ENCODE results near the gene NEGR1. TPM values are rescaled to one million over a fixed set of nuclear protein-coding genes. Genes with fewer than 3 reads are reported as not detected.
A peak's percentile ranks its signal among the peaks of the same experiment; 100 is the strongest.

Gene NEGR1
- total RNA-seq, 6 donors from 2014 or later = 3.1 to 14.7 (median 8.9) TPM

DNA sequence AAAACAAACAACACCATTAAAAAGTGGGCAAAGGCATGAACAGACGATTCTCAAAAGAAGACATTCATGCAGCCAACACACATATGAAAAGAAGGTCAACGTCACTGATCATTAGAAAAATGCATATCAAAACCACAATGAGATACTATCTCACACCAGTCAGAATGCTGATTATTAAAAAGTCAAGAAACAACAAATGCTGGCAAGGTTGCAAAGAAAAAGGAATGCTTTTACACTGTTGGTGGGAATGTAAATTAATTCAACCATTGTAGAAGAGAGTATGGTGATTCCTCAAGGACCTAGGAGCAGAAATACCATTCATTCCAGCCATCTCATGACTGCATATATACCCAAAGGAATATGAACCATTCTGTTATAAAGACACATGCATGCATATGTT is 419.6 kb downstream of the NEGR1 start:
- Histone ChIP-seq H3K27ac (no peak overlapping the region), H3K4me3 (no peak overlapping the region), H3K4me1 (no peaks in the 10 kb centered on the region), H3K9me3 (no peaks in the 10 kb centered on the region), H3K36me3 (no peaks in the 10 kb centered on the region), H3K27me3 (no peaks in the 10 kb centered on the region)
- WGBS, 2 donors = 70 to 91% methylated on average over 2 of the region's 2 CpGs
- no peak for DNase-seq
- no peak for ATAC-seq (ENCODE audit: low FRiP score in 2 of 2)
- no peak for TF ChIP-seq POLR2AphosphoS5 (IDR thresholded peaks at IDR 0.05)
- no peak for TF ChIP-seq POLR2A (IDR thresholded peaks at IDR 0.05)
- TF ChIP-seq, protein P1, sequence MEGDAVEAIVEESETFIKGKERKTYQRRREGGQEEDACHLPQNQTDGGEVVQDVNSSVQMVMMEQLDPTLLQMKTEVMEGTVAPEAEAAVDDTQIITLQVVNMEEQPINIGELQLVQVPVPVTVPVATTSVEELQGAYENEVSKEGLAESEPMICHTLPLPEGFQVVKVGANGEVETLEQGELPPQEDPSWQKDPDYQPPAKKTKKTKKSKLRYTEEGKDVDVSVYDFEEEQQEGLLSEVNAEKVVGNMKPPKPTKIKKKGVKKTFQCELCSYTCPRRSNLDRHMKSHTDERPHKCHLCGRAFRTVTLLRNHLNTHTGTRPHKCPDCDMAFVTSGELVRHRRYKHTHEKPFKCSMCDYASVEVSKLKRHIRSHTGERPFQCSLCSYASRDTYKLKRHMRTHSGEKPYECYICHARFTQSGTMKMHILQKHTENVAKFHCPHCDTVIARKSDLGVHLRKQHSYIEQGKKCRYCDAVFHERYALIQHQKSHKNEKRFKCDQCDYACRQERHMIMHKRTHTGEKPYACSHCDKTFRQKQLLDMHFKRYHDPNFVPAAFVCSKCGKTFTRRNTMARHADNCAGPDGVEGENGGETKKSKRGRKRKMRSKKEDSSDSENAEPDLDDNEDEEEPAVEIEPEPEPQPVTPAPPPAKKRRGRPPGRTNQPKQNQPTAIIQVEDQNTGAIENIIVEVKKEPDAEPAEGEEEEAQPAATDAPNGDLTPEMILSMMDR (IDR thresholded peaks at IDR 0.05) = no peak
- no peak for TF ChIP-seq EP300 (IDR thresholded peaks at IDR 0.05)

DNA sequence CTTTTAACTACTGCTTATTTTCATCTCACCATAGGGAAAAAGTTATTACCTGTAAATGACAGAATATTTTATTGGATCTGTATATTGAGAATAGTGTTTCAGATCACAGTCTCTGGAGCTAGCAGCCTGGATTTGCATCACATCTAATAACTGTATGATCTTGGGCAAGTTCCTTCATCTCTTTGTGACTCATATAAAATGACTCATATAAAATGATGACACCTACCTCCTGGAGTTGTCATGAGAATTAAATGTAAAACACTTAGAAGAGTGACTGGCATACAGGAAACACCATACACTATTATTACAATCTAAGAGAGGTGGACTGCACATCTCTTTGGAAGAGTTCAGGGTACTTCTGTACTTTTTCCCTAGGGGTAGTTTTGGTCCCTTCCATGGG is 421.3 kb downstream of the NEGR1 start:
- ATAC-seq (ENCODE audit: low FRiP score in 2 of 2) = peak in 1 of 2 donors; percentile 56
- Histone ChIP-seq H3K4me3 (no peak overlapping the region), H3K4me1 (no peaks in the 10 kb centered on the region), H3K27me3 (no peaks in the 10 kb centered on the region), H3K9me3 (no peaks in the 10 kb centered on the region), H3K36me3 (no peaks in the 10 kb centered on the region), H3K27ac (no peak overlapping the region)
- DNase-seq = no peak
- TF ChIP-seq, protein P1 (IDR thresholded peaks at IDR 0.05) = no peak

DNA sequence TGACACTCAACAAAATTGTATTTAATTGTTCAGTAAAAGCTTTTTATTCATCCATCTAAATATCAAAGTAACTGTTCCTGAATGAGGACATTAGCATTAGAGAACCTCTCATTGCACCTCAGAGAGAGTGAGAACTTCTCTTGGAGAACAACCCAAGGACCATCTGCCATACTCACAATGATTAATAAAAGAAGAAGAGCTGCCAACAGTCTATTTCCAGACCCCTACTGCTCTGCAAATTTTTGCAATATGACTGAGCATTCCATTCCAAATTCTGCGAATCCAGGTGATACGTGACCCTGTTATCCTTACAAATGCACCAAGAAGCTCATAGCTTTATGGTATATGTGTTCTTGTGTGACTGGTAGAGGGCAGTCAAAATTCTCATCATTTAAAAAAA is 422.5 kb downstream of the NEGR1 start:
- no peaks in the 10 kb centered on the region for H3K27me3 ChIP-seq
- DNase-seq (no peak), ATAC-seq (ENCODE audit: low FRiP score in 2 of 2) (no peak)
- no peaks in the 10 kb centered on the region for H3K4me1 ChIP-seq
- no peak for TF ChIP-seq POLR2A (IDR thresholded peaks at IDR 0.05)
- TF ChIP-seq, protein P1 (IDR thresholded peaks at IDR 0.05) = no peak
- H3K9me3 ChIP-seq = no peaks in the 10 kb centered on the region
- H3K27ac ChIP-seq = no peak overlapping the region
- H3K36me3 ChIP-seq = no peaks in the 10 kb centered on the region
- WGBS, 2 donors = 97 to 98% methylated on average over 2 of the region's 2 CpGs
- H3K4me3 ChIP-seq = no peak overlapping the region

DNA sequence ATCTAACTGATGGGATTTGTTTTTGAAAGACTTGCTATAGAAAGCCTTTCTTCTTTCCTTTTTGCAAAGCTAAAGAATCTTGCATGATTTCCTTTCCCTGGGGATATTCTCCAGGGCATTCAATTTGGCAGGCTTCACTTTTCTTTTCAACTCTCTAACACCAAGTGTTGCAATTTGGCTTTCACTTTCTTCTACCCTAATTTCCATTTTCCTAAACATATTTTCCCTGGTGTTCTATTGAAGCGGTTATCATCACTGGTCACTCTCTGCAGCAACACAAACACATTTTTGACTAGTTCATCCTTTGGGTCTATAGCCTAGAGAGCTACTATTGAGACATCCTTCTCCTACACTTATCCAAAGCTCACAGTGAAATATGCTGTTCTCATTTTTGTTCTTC is 424.5 kb downstream of the NEGR1 start:
- peak in 1 of 2 donors; percentile 56 for ATAC-seq (ENCODE audit: low FRiP score in 2 of 2)
- H3K27ac ChIP-seq = no peak overlapping the region
- TF ChIP-seq POLR2A (IDR thresholded peaks at IDR 0.05) = no peak
- TF ChIP-seq EP300 (IDR thresholded peaks at IDR 0.05) = no peak
- TF ChIP-seq POLR2AphosphoS5 (IDR thresholded peaks at IDR 0.05) = no peak
- TF ChIP-seq, protein P1 (IDR thresholded peaks at IDR 0.05) = no peak
- WGBS, 2 donors = 77 to 82% methylated on average over 1 of the region's 1 CpG
- no peaks in the 10 kb centered on the region for H3K27me3 ChIP-seq
- H3K4me3 ChIP-seq = no peak overlapping the region
- no peaks in the 10 kb centered on the region for H3K4me1 ChIP-seq
- no peaks in the 10 kb centered on the region for H3K36me3 ChIP-seq
- H3K9me3 ChIP-seq = no peaks in the 10 kb centered on the region
- no peak for DNase-seq

DNA sequence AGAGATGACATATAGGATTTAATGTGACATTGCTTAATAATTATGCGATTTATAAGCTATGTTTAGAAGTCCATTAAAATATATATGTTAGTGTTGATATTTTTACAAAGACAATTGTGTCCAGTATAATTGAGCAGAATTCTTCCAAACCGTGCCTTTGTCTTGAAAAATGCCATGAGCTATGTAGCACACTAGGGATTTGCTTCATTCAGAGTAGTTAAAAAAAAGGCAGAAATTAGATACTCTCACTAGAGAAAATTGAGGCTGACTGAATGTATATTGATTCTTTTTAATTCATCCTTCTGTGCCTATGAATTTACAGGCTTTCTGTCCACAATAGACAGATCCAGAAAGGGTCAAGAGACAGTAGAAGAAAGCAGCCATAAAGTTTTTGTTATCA is 429.0 kb downstream of the NEGR1 start:
- TF ChIP-seq POLR2A (IDR thresholded peaks at IDR 0.05) = no peak
- TF ChIP-seq, protein P1 (IDR thresholded peaks at IDR 0.05) = no peak
- TF ChIP-seq POLR2AphosphoS5 (IDR thresholded peaks at IDR 0.05) = no peak
- WGBS, 2 donors = 84 to 87% methylated on average over 2 of the region's 2 CpGs
- Histone ChIP-seq H3K4me1 (no peaks in the 10 kb centered on the region), H3K27ac (no peak overlapping the region), H3K9me3 (no peaks in the 10 kb centered on the region), H3K27me3 (no peaks in the 10 kb centered on the region), H3K4me3 (no peak overlapping the region), H3K36me3 (no peaks in the 10 kb centered on the region)
- ATAC-seq (ENCODE audit: low FRiP score in 2 of 2) (no peak), DNase-seq (no peak)

All from upper lobe of left lung (tissue), 6 donors.